SK-N-MC (cell line): Measurements from ENCODE around the gene SLC9C2.
"Not testable (repeated sequence)": the region's sequence is repeated elsewhere in the genome, so short reads cannot be mapped to it uniquely, and the experiment has no call there.

Experiments
- DNase-seq: peaks from one replicate; pipeline ENCODE4 v3.0.0-alpha.2; 2011; ENCODE audit warnings: low read depth, low spot score
- H3K27ac ChIP-seq: fragments of 200-600 bp; sonication (generic); 2 replicates; pipeline ENCODE4 v1.5.1; 2016; ENCODE audit warnings: mixed run types
- H3K36me3 ChIP-seq: fragments of 200-600 bp; sonication (generic); 2 replicates; pipeline ENCODE4 v1.6.1; 2017; ENCODE audit warnings: antibody characterized with exemption, low read length, mixed read lengths; ENCODE audit not compliant: insufficient read depth
- H3K4me3 ChIP-seq: fragments of 200-600 bp; sonication (generic); 2 replicates; pipeline ENCODE4 v1.5.1; 2016
- H3K9ac ChIP-seq: fragments of 200-600 bp; sonication (generic); 2 replicates; pipeline ENCODE4 v1.8.0; 2017; ENCODE audit warnings: mixed run types, mixed read lengths; ENCODE audit not compliant: insufficient read length
- H3K9me3 ChIP-seq: fragments of 200-600 bp; sonication (generic); 2 replicates; pipeline ENCODE4 v1.6.1; 2017; ENCODE audit warnings: low read depth, mild to moderate bottlenecking, antibody characterized with exemption, low read length, moderate library complexity, mixed read lengths
- EZH2 ChIP-seq: fragments of 200-600 bp; sonication (generic); IDR thresholded peaks from one replicate; pipeline ENCODE4 v1.6.1; 2017; ENCODE audit warnings: antibody characterized with exemption
- FOXP2 ChIP-seq: optimal IDR thresholded peaks from 2 replicates; pipeline ENCODE3; 2011; ENCODE audit warnings: mild to moderate bottlenecking, moderate library complexity; ENCODE audit not compliant: insufficient read depth; ENCODE audit errors: extremely low read length, control extremely low read depth
- POLR2AphosphoS5 ChIP-seq: IDR thresholded peaks from 2 replicates; pipeline ENCODE4 v1.6.1; 2012; ENCODE audit warnings: mild to moderate bottlenecking, low read depth, low read length, borderline replicate concordance

SLC9C2 gene

GRCh38 chr1:173502104-173502503 lies 100.8 kb downstream of the SLC9C2 start:
- no peak for DNase-seq

GRCh38 chr1:173499729-173500128 lies 103.1 kb downstream of the SLC9C2 start:
- Histone ChIP-seq H3K9ac (no peak overlapping the region), H3K27ac (no peak overlapping the region), H3K4me3 (no peak overlapping the region), H3K9me3 (no peaks in the 10 kb centered on the region), H3K36me3 (no peaks in the 10 kb centered on the region)
- TF ChIP-seq FOXP2 (no peak), POLR2AphosphoS5 (no peak), EZH2 (no peak)
- DNase-seq, result no peak

More at GRCh38 chr1:173502104-173502503, 100.8 kb downstream of the SLC9C2 start:
- Histone ChIP-seq H3K9me3 (no peaks in the 10 kb centered on the region), H3K4me3 (no peak overlapping the region), H3K27ac (no peak overlapping the region), H3K9ac (no peak overlapping the region), H3K36me3 (no peaks in the 10 kb centered on the region)
- TF ChIP-seq POLR2AphosphoS5 (no peak), EZH2 (no peak), FOXP2 (no peak)

GRCh38 chr1:173496757-173497320 lies 106.0 kb downstream of the SLC9C2 start:
- H3K36me3 ChIP-seq, result no peaks in the 10 kb centered on the region
- no peak overlapping the region for H3K4me3 ChIP-seq
- no peak overlapping the region for H3K9ac ChIP-seq
- TF ChIP-seq POLR2AphosphoS5, result no peak
- no peak for TF ChIP-seq EZH2
- TF ChIP-seq FOXP2, result no peak
- no peak overlapping the region for H3K27ac ChIP-seq
- no peaks in the 10 kb centered on the region for H3K9me3 ChIP-seq
- DNase-seq, result no peak

GRCh38 chr1:173495609-173496267 lies 107.1 kb downstream of the SLC9C2 start:
- H3K27ac ChIP-seq, result no peak overlapping the region
- TF ChIP-seq FOXP2 (no peak), EZH2 (no peak), POLR2AphosphoS5 (no peak)
- no peak overlapping the region for H3K4me3 ChIP-seq
- no peak for DNase-seq
- no peaks in the 10 kb centered on the region for H3K36me3 ChIP-seq
- no peak overlapping the region for H3K9ac ChIP-seq
- H3K9me3 ChIP-seq, result no peaks in the 10 kb centered on the region

GRCh38 chr1:173493125-173493524 lies 109.7 kb downstream of the SLC9C2 start:
- H3K27ac ChIP-seq, H3K9me3 ChIP-seq, H3K9ac ChIP-seq, DNase-seq, H3K4me3 ChIP-seq: not testable (repeated sequence)
- H3K36me3 ChIP-seq, result peaks cover 12% of the 10 kb centered on the region

- Histone ChIP-seq H3K36me3 (peaks cover 29% of the 10 kb centered on the region), H3K27ac (no peak overlapping the region), H3K9me3 (no peaks in the 10 kb centered on the region), H3K4me3 (no peak overlapping the region), H3K9ac (no peak overlapping the region)
- no peak for DNase-seq
- TF ChIP-seq EZH2 (no peak), POLR2AphosphoS5 (no peak), FOXP2 (no peak)
These were observed 111.4 kb downstream of the SLC9C2 start for GRCh38 chr1:173491508-173491907.

GRCh38 chr1:173489929-173490328 lies 112.9 kb downstream of the SLC9C2 start:
- peaks cover 44% of the 10 kb centered on the region for H3K36me3 ChIP-seq
- no peak for DNase-seq
- TF ChIP-seq POLR2AphosphoS5 (no peak), EZH2 (no peak)
- H3K9me3 ChIP-seq, result no peaks in the 10 kb centered on the region
- no peak overlapping the region for H3K4me3 ChIP-seq
- no peak overlapping the region for H3K27ac ChIP-seq
- H3K9ac ChIP-seq, result no peak overlapping the region

- Histone ChIP-seq H3K4me3 (no peak overlapping the region), H3K9me3 (no peaks in the 10 kb centered on the region), H3K27ac (no peak overlapping the region), H3K36me3 (peaks cover 52% of the 10 kb centered on the region), H3K9ac (no peak overlapping the region)
- DNase-seq, result no peak
- TF ChIP-seq FOXP2 (no peak), EZH2 (no peak), POLR2AphosphoS5 (no peak)
These were observed 113.7 kb downstream of the SLC9C2 start for GRCh38 chr1:173489149-173489600.

- peaks cover 61% of the 10 kb centered on the region for H3K36me3 ChIP-seq
These were observed 114.9 kb downstream of the SLC9C2 start for GRCh38 chr1:173488001-173488400.

More at GRCh38 chr1:173488001-173488400, 114.9 kb downstream of the SLC9C2 start:
- Histone ChIP-seq H3K9me3 (no peaks in the 10 kb centered on the region), H3K4me3 (no peak overlapping the region), H3K27ac (no peak overlapping the region), H3K9ac (no peak overlapping the region)
- TF ChIP-seq FOXP2, result no peak
- no peak for TF ChIP-seq EZH2
- no peak for TF ChIP-seq POLR2AphosphoS5
- no peak for DNase-seq
